Right hindlimb (tissue), 1 donor: ENCODE results near the gene SLC22A16.
A peak's percentile ranks its signal among the peaks of the same experiment; 100 is the strongest.
"Not testable (repeated sequence)": the region's sequence is repeated elsewhere in the genome, so short reads cannot be mapped to it uniquely, and the experiment has no call there.

Experiments
- DNase-seq: peaks from one replicate; pipeline ENCODE4 v3.0.0-alpha.2; 2018

SLC22A16 gene, protein sequence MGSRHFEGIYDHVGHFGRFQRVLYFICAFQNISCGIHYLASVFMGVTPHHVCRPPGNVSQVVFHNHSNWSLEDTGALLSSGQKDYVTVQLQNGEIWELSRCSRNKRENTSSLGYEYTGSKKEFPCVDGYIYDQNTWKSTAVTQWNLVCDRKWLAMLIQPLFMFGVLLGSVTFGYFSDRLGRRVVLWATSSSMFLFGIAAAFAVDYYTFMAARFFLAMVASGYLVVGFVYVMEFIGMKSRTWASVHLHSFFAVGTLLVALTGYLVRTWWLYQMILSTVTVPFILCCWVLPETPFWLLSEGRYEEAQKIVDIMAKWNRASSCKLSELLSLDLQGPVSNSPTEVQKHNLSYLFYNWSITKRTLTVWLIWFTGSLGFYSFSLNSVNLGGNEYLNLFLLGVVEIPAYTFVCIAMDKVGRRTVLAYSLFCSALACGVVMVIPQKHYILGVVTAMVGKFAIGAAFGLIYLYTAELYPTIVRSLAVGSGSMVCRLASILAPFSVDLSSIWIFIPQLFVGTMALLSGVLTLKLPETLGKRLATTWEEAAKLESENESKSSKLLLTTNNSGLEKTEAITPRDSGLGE

DNA sequence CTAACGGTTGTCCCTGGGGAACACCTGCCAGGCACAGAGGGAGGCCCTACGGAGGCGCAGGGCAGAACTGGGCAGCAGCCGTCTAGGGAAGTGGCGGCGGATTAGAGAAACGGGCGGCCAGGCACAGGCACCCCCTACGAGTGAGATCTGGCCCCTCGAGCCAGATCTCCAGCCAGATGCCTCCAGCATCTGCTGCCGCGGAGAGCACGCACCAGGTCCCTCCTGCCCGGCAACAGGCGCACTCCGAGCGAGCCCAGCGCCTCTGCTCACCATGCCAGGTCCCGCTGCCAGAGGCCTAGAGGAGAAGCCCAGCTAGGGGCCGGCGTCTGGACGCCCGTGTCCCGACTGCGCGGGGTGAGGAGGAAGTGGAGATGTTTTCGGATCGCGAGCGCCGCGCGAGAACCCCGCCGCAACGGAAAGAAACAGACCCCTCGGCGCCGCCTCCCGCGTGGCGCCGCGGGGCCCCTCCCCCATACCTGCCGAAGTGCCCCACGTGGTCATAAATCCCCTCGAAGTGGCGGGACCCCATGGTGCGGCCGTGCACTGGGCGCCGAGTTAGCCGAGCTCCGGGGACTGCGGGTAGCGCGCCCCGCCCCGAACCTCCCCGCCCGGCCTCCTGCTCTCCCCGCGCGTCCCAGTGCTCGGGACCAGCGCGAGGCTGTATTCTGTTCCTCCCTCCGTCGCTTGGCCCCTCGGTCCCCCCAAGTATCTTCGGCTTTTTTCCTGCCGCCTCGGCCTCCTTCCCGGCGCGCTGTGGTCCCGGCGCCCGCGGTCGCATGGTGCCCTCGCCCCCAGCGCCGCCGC, at the start of gene SLC22A16:
SLC22A16 (minus strand) TSS at position 568 of the 804 bp plus-strand sequence; CDS start at position 529, 39 bp downstream.
- peak; percentile 44 for DNase-seq

DNA sequence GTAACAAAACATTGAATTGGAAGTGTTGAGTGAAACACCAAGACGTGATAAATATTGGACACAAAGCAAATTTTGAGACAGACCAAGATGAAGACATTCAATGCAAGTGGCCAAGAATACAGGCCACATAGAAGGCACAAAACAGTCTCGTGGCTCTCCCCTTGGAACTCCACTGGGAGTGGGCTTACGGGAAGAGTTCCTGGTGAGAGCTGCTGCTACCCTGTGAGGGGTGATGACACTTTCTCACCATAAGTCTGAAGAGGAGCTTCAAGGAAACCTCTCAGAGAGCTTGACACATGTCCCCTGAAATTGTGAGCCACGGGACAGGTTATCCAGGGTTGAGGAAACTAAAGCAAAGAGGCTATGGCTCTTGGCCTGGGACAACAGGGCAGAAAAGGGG, 48.6 kb upstream of the SLC22A16 start:
- DNase-seq, result no peak

DNA sequence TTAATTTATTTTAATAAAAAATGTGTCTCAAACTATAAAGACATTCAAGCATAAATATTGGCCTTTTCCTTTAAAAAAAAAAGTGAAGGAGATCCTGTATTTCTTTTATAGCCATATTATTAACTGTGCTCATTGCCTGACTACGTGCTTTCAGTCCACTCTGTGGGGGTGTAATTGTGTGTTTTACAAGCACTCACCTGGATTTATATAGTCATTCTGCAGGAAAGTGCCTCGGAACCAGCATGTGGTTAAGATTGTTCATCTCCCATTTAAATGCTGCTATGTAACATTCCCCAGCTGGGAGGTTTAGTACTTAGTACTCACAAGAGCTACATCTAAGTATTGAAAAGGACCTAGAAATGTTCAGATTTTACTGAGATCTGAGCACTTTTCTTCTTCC, 47.9 kb upstream of the SLC22A16 start:
- DNase-seq, result no peak

DNA sequence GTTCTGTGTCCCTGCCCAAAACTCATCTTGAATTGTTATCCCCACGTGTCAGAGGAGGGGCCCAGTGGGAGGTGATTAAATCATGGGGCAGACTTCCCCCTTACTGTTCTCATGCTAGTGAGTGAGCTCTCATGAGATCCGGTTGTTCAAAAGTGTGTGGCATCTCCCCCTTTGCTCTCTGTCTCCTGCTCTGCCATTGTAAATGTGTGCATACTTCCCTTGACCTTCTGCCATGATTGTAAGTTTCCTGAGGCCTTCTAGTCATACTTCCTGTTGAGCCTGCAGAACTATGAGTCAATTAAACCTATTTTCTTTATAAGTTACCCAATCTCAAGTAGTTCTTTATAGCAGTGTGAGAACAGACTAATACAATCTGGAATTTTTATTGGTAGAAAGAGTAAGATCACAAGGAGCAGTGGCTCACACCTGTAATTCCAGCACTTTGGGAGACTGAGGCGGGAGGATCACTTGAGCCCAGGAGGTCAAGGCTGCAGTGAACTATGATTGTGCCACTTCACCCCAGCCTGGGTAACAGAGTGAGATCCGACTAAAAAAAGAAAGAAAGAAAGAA, 47.1 kb upstream of the SLC22A16 start:
- DNase-seq, result no peak

DNA sequence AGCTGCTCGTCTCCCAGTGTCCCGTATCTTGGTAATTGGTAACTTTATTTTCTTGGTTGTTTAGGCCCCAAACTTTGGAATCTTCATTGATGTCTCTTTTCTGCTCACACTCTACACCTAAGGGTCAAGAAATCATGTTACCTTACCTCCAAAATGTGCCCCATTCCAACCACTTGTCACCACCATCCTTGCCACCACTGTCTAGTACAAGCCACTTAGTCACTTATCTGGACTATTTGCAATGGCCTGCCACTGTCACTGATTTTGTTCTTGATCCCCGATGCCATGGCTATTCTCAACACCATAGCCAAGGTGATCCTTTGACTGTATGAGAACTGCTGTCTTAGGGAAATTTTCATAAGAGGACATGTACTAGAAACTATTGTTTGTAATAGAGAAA, 46.0 kb upstream of the SLC22A16 start:
- DNase-seq, result no peak

DNA sequence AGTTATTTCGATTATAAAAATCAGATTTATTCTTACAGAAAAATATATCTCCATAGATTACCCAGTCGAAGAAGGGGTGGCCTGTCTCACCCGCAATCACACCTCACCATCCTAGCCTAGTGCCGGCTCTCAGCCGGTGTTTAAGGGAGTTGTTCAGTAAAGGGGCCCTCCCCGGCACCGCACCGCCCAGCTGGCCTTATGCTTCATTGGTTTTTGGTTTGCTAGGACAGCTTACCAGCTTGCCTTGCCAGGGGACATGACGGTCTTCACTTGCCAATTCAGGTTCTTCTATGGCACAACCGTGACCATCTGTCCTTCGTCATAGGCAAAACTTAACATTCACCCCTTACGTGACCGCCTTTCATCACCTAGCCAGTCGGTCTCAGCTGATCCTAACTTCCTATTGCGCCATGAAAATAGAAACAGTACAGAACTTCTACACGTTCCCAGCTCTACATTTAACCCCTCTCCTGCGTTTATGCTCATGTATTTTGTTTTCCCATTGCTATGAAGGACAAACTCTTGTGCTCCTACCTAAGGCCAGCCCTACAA, 44.7 kb upstream of the SLC22A16 start:
- no peak for DNase-seq

DNA sequence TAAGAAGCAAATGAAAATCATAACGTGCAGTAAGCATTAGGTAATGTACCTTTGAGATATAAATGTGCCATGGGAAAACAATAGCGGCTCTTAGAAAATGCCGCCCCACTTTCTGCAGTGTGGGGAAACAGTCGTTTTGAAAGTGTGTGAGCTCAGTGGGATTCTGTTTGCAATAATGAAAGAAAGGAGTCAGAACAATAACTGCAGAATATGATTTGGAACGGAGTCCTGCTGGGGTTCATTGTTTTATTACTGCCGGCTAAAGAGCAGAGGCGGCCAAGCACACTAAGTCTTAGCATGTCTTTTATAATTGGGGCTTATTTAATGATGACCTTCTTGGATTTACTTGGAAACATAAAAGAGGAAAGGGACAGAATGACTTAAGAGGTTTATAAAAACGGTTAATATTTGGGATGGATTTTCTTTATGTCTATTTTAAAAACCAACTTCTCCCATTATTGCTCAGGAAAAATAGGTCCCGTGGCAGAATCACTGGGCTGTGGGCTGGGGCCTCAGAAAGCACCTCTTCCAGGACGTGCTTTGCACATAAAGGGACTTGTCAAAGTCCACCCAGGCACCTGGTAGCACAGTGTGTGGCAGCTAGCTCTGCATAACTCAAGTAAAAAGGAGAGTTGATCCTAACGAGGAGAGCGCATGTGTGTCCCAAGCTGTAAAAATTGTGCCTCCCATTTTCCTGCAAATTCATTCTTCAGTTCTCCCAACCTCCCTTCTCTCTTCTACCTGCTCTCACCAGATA, 44.0 kb upstream of the SLC22A16 start:
- DNase-seq, result no peak

DNA sequence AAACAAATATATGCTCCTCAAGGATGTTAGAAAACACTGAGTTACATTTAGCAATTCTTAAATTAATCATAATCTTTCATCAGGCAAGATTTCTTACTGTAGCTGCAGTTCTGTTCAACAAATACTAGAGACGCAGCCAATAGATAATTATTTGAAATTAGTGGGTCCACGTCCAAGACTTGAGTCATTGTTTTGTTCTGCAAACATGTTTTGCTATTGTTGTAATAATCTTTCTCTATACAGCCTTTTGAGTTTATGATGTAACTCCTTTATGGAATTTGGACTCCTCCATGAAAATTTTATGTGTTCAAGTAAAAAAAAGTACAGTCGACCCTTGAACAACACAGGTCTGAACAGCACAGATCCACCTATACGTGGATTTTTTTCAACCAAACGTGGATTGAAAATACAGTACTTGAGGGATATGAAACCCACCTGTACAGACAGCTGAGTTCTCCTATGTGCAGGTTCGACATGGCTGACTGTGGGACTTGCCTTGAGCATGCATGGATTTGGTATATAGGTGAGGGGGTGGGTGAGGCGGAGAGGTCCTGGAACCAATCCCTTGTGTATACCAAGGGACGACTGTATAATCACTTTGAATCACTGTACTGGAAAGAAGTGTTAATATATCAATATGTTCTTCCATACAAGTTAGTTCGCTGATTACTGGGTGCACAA, 41.3 kb upstream of the SLC22A16 start:
- no peak for DNase-seq

DNA sequence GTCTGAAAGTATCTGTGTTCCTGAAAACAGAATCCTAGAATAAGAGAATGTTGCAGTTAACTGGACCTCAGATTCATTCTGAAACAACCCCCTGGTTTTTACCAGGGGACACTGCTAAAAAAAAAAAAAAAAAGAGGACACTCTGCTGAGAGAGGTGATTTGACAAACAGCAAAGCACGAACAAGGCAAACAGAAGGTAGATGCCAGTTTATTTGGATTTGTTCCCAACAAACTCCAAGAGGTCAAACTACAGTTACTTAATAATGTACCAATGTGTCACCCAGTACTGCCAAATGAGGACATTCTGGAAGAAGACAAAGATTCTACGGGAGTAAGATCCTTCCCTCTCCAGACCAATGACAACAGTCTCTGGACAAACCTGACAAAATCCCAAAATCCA, 40.6 kb upstream of the SLC22A16 start:
- DNase-seq, result no peak

DNA sequence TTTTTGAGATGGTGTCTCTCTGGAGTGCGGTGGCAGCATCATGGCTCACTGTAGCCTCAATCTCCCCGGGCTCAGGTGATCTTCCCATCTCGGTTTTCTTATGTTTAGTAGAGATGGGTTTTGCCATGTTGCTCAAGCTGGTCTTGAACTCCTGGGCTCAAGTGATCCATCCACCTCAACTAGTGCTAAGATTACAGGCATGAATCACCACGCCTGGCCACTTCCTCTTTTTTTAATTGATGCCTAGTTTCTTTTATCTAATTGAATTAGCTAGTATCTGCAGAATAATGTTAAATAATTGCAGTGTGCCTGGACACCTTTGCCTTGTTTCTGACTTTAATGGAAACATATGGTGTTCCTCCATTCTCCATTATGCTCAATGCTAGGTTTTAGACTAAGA, 38.4 kb upstream of the SLC22A16 start:
- no peak for DNase-seq

DNA sequence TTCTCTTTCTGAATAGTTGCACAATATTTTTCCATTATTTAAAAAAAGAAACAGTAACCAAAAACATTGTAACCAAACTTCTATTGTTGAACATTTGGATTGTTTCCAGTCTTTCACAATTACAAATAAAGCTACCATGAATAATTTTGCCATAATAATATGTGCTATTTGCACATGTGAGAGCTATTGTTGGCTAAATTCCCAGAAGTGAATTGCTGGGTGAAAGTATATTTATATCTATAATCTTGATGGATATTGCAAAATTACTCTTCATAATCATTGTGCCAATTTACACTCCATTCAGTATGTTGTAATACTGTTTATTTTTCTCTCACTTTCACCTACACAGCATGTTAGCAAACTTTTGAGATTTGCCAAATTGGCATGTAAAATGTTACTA, 36.6 kb upstream of the SLC22A16 start:
- DNase-seq, result no peak

DNA sequence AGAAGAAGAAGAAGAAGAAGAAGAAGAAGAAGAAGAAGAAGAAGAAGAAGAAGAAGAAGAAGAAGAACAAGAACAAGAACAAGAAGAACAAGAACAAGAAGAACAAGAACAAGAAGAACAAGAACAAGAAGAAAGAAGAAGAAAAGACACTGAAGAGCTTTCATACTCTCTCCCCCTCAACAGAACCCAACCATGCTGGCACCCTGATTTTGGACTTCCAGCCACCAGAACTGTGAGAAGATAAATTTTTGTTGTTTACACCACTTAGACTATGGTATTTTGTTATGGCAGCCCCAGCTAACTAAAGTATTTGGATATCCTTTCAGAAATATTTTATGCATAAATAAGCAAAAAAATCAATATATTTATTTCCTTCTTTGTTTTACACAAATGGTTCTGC, 36.1 kb upstream of the SLC22A16 start:
- not testable (repeated sequence) for DNase-seq

DNA sequence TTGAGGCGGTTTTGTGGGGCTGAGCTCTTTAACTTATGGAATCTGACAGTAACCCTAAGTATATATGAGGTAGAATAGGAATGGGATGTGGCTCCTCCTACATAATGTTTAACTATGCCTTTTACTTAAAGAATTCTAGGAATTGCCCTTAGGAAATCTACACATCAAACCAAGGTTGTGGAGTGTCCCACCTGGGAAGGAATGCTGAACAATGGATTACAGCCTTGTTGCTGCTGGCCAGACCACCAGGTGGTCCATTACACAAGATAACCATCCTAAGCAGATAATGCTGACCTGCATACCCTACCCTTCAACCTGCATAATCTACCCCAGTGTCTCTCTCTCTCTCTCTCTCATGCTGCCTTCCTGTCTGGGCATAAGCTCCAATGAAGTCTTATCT, 35.0 kb upstream of the SLC22A16 start:
- no peak for DNase-seq

DNA sequence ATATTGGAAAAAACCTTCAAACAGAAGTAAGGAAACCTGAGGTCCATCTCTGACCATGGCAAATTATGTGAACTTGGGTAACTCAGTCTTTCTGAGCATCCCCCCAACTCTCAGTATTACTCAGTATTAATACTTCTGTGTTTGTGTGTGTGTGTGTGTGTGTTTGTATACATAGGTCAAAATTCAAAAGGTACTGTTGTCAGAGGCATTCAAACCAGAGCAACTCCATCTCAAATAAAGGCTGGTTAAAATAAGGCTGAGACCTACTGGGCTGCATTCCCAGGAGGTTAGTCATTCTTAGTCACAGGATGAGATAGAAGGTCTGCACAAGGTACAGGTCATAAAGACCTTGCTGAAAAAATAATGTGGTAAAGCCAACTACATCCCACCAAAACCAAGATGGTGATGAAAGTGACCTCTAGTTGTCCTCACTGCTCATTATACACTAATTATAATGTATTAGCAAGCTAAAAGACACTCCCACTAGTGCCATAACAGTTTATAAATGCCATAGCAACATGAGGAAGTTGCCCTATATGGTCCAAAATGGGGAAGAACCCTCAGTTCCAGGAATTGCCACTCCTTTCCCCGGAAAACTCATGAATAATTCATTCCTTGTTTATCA, 33.3 kb upstream of the SLC22A16 start:
- DNase-seq, result no peak

DNA sequence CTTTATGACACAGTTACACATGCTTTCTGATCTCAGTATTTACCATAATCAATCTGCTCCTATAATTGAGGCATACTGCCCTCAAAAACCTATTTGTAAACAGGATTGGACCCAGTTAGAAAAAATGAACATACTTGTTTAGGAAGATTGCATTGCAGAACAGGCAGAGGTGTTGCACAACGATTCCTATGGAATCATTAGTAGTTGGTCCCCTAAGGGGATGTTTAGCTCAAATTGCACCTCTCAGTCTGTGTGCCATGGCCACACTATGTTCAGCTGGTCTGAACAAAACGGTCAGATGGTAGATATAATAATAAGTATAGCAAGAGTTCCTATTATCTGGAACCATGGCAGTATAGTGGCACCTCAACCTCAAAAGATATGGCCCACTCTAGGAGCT, 28.5 kb upstream of the SLC22A16 start:
- DNase-seq, result not testable (repeated sequence)

DNA sequence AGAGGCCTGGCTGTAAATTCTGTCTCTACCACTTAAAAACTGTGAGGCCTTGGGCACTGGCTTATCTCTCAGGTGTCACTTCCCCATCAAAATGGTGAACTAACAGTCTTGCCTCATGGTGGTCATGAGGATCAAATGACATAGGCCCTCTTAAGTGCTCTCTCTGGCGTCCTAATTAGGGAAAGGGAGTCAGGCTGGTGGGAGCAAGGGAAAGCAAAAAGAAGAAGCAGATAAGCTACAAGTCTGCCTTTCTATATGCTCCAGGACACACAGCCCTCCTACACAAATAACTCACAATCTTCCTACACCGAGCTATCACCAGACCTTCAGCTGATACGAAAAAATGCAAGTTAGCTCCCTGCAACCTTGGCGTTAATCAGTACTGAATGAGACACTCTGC, 19.5 kb upstream of the SLC22A16 start:
- no peak for DNase-seq

DNA sequence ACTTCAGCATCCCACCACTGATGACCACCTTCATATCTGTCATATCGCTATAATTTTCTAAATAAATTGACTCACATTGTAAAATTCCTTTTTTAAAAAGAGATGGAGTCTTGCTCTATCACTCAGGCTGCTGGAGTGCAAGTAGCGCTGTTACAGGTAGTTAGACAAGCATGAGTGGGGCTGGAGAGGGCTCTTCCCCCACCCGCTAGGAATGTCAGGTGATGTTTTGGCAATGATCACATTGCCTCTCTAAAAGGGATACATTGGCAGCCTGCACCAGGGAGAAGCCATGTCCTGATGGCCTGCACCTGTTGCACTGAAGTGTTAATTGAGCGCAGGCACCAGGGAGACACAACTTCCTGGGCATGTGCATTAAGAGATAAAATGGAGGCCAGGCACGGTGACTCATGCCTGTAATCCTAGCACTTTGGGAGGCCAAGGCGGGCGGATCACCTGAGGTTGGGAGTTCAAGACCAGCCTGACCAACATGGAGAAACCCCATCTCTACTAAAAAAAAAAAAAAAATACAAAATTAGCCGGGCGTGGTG, 16.9 kb upstream of the SLC22A16 start:
- no peak for DNase-seq

DNA sequence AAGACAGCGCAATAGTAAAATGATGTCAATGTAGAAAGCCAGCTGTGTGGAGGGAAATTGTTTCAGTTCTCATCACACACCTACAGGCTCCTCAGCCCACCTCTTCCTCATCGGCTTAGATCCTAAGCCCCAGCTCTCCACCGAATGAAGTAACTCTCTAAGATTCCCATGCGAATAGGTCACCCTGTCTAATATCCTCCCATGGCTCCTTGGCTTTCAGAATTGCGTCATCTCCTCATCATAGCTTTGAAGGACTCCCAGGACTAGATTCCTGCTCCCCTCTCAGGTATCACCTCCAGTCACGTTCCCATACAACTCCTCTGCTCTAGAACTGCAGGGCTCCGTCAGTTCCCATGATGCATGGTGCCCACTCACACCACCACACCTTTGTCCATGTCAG, 16.2 kb upstream of the SLC22A16 start:
- DNase-seq, result no peak

DNA sequence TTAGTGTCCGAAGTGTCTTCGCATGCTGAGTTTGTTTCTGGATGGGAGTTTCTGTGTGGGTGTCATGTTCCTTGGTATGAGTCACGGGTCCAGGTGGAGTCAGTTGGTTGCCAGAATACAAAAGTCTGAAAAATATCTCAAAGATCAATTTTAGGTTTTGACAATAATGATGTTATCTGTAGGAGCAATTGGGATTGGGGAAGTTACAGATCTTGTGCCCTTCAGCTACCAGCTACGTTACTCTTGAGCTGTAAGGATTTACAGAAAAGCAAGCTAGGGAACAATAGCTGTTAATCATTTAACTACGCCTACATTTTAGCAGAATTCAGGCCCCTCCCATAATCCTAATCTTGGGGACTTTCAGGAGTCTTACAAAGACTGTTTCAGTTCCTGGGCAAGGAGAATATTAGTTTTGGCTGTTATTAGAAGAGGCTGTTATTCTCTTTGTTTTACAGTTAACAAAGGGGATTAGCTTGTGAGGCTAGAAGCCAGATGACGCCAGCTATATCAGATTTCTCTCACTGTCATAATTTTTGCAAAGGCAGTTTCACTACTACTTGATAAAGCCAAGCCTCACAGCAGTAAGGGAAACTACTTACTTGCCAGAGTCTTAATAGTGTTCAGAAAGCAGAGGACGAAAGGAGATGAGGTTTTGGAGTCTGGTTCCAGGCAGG, 15.4 kb upstream of the SLC22A16 start:
- DNase-seq, result no peak

DNA sequence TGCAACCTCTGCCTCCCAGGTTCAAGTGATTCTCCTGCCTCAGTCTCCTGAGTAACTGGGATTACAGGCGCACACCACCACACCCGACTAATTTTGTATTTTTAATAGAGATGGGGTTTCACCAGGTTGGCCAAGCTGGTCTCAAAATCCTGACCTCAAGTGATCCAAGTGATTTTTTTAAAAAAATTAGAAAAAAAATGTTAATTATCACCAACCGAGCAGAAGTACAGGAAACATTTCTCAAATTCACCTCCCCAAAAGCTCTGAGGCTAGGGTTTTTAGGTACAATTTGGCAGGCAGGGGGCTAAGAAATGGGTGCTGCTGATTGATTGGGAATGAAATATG, 14.9 kb upstream of the SLC22A16 start:
- no peak for DNase-seq

DNA sequence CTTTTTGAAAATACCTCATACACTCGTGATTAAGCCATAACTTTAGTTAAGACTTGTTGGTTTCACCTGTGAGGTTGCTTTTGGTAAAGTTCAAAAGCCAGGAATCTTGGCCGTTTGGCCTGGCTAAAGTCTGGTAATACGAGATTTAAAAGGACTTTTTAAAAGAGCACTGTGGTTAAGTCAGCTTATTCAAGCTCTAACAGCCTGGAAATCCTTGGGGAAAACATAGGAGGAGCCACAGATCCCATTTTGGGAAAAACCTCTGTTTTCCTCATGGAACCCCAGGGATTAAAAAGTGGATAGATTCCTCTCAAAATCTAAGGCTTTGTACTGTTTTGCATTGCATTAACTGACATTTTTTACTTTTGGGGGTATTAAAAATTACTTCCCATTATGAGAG, 13.7 kb upstream of the SLC22A16 start:
- DNase-seq, result no peak
